H9 (cell line): ENCODE measurements around the gene ZNF593. TPM values are rescaled to one million over a fixed set of nuclear protein-coding genes. Genes with fewer than 3 reads are reported as not detected.

Experiments used
- DNase-seq: peaks from one replicate; pipeline ENCODE4 v3.0.0-alpha.2; 2017
- H2AFZ ChIP-seq: one replicate; pipeline ENCODE4 v1.6.1; 2013; ENCODE audit warnings: mild to moderate bottlenecking, low read length, control low read depth, moderate library complexity
- H2AK5ac ChIP-seq: 2 replicates; pipeline ENCODE4 v1.6.1; 2013; ENCODE audit warnings: low read length, control low read depth, mixed read lengths; ENCODE audit not compliant: insufficient read length
- H2BK120ac ChIP-seq: one replicate; pipeline ENCODE4 v1.6.1; 2013; ENCODE audit warnings: low read depth, mild to moderate bottlenecking, low read length, control low read depth, inconsistent platforms; ENCODE audit not compliant: poor library complexity, severe bottlenecking
- H2BK12ac ChIP-seq: 2 replicates; pipeline ENCODE4 v1.6.1; 2013; ENCODE audit warnings: low read length, control low read depth, mixed read lengths, low read depth; ENCODE audit not compliant: insufficient read length
- H2BK15ac ChIP-seq: 2 replicates; pipeline ENCODE4 v1.6.1; 2013; ENCODE audit warnings: low read depth, low read length, control low read depth
- H2BK20ac ChIP-seq: one replicate; pipeline ENCODE4 v1.6.1; 2013; ENCODE audit warnings: low read depth, mild to moderate bottlenecking, low read length, control low read depth, inconsistent platforms; ENCODE audit not compliant: poor library complexity, severe bottlenecking
- H2BK5ac ChIP-seq: 2 replicates; pipeline ENCODE4 v1.6.1; 2013; ENCODE audit warnings: low read length, control low read depth, mixed read lengths; ENCODE audit not compliant: insufficient read length
- H3K14ac ChIP-seq: 2 replicates; pipeline ENCODE4 v1.6.1; 2013; ENCODE audit warnings: low read length, control low read depth; ENCODE audit not compliant: insufficient read depth
- H3K18ac ChIP-seq: 2 replicates; pipeline ENCODE4 v1.6.1; 2013; ENCODE audit warnings: low read depth, mild to moderate bottlenecking, mixed read lengths, low read length, control low read depth; ENCODE audit not compliant: insufficient read length
- H3K23ac ChIP-seq: 2 replicates; pipeline ENCODE4 v1.6.1; 2013; ENCODE audit warnings: low read length, control low read depth, mixed read lengths, low read depth; ENCODE audit not compliant: insufficient read length
- H3K23me2 ChIP-seq: 2 replicates; pipeline ENCODE4 v1.6.1; 2013; ENCODE audit warnings: low read depth, mild to moderate bottlenecking, mixed read lengths, low read length, control low read depth; ENCODE audit not compliant: insufficient read length, poor library complexity, severe bottlenecking
- H3K27ac ChIP-seq: 2 replicates; pipeline ENCODE4 v1.5.1; 2013; ENCODE audit warnings: low read length, control low read depth, mixed read lengths, low read depth; ENCODE audit not compliant: insufficient read length
- H3K27me3 ChIP-seq: 2 replicates; pipeline ENCODE4 v1.6.1; 2013; ENCODE audit warnings: low read length, control low read depth, inconsistent platforms; ENCODE audit not compliant: insufficient read depth
- H3K4ac ChIP-seq: 2 replicates; pipeline ENCODE4 v1.6.1; 2013; ENCODE audit warnings: low read depth, mild to moderate bottlenecking, control low read depth, inconsistent platforms, low read length, moderate library complexity
- H3K4me1 ChIP-seq: 2 replicates; pipeline ENCODE4 v1.6.1; 2013; ENCODE audit warnings: low read length, control low read depth, inconsistent platforms; ENCODE audit not compliant: insufficient read depth
- H3K4me2 ChIP-seq: 2 replicates; pipeline ENCODE4 v1.6.1; 2013; ENCODE audit warnings: low read length, control low read depth, mixed read lengths; ENCODE audit not compliant: insufficient read length, insufficient read depth
- H3K56ac ChIP-seq: 2 replicates; pipeline ENCODE4 v1.6.1; 2013; ENCODE audit warnings: low read depth, mild to moderate bottlenecking, mixed read lengths, low read length, control low read depth; ENCODE audit not compliant: insufficient read length
- H3K79me1 ChIP-seq: 2 replicates; pipeline ENCODE4 v1.6.1; 2013; ENCODE audit warnings: low read depth, mild to moderate bottlenecking, moderate library complexity, low read length, control low read depth, inconsistent platforms; ENCODE audit not compliant: insufficient read depth, poor library complexity, severe bottlenecking
- H3K79me2 ChIP-seq: 2 replicates; pipeline ENCODE4 v1.6.1; 2013; ENCODE audit warnings: low read length, control low read depth, inconsistent platforms; ENCODE audit not compliant: insufficient read depth
- H3K9ac ChIP-seq: 2 replicates; pipeline ENCODE4 v1.6.1; 2013; ENCODE audit warnings: low read length, control low read depth, mixed read lengths; ENCODE audit not compliant: insufficient read length; ENCODE audit errors: extremely low read depth
- H3K9me3 ChIP-seq: one replicate; pipeline ENCODE4 v1.6.1; 2013; ENCODE audit warnings: low read depth, low read length, inconsistent platforms; ENCODE audit not compliant: control insufficient read depth
- H3T11ph ChIP-seq: one replicate; pipeline ENCODE4 v1.6.1; 2013; ENCODE audit warnings: mild to moderate bottlenecking, low read length, control low read depth, inconsistent platforms
- H4K20me1 ChIP-seq: one replicate; pipeline ENCODE4 v1.6.1; 2013; ENCODE audit not compliant: control insufficient read depth, insufficient read length, insufficient read depth
- H4K5ac ChIP-seq: 2 replicates; pipeline ENCODE4 v1.6.1; 2013; ENCODE audit warnings: low read depth, mild to moderate bottlenecking, mixed read lengths, low read length, control low read depth; ENCODE audit not compliant: insufficient read length
- H4K8ac ChIP-seq: replicated peaks from 2 replicates; pipeline ENCODE4 v1.6.1; 2013; ENCODE audit warnings: low read length, control low read depth, mixed read lengths, low read depth; ENCODE audit not compliant: insufficient read length
- H4K91ac ChIP-seq: 2 replicates; pipeline ENCODE4 v1.6.1; 2013; ENCODE audit warnings: low read depth, mild to moderate bottlenecking, moderate library complexity, mixed read lengths, low read length, control low read depth; ENCODE audit not compliant: insufficient read length
- H3K27ac Mint-ChIP-seq, 3 experiments: 2 replicates in 2 of 3; 3 replicates in 1 of 3; pipeline ENCODE4 v1.8.0; 2020 to 2021; ENCODE audit warnings: mixed read lengths in 3 of 3, mild to moderate bottlenecking in 1 of 3, moderate library complexity in 1 of 3
- H3K27me3 Mint-ChIP-seq: 2 replicates; pipeline ENCODE4 v1.8.0; 2021; ENCODE audit warnings: low read depth, mild to moderate bottlenecking, moderate library complexity, mixed read lengths
- H3K36me3 Mint-ChIP-seq, 3 experiments: 2 replicates in 2 of 3; 3 replicates in 1 of 3; pipeline ENCODE4 v1.8.0; 2020 to 2021; ENCODE audit warnings: low read depth in 3 of 3, mixed read lengths in 3 of 3; ENCODE audit not compliant: insufficient read depth in 1 of 3
- H3K4me1 Mint-ChIP-seq, 2 experiments: 2 replicates each; pipeline ENCODE4 v1.8.0; 2020; ENCODE audit warnings: mixed read lengths in 2 of 2
- H3K4me3 Mint-ChIP-seq, 2 experiments: 2 replicates in 1 of 2; 3 replicates in 1 of 2; pipeline ENCODE4 v1.8.0; 2020 to 2021; ENCODE audit warnings: mild to moderate bottlenecking in 2 of 2, mixed read lengths in 2 of 2, moderate library complexity in 1 of 2
- H3K9me3 Mint-ChIP-seq, 2 experiments: 2 replicates in 1 of 2; 3 replicates in 1 of 2; pipeline ENCODE4 v1.8.0; 2020; ENCODE audit warnings: mild to moderate bottlenecking in 2 of 2, mixed read lengths in 2 of 2, moderate library complexity in 1 of 2
- WGBS: extraction: QIAGEN DNeasy Blood & Tissue Kit; methylation state at CpG from one replicate; pipeline ENCODE4 v1.1.7; 2013; ENCODE audit warnings: missing lambda C conversion rate, low lambda C conversion rate, mixed read lengths; ENCODE audit not compliant: insufficient read length; ENCODE audit errors: extremely low coverage; 5-methylcytosine and 5-hydroxymethylcytosine counted together
- total RNA-seq: library from RNA; stranded (reverse); gene quantifications from 2 replicates; pipeline ENCODE4 v1.2.1, GENCODE V29; 2021
- TF ChIP-seq, protein P1 (sequence below): fragments of 200-600 bp; sonication (generic); conservative IDR thresholded peaks from 3 replicates; pipeline ENCODE4 v1.8.0; 2021; ENCODE audit warnings: antibody characterized with exemption, mild to moderate bottlenecking

Gene ZNF593
- total RNA-seq, 1 experiment from 2014 or later: 48.2 TPM

DNA sequence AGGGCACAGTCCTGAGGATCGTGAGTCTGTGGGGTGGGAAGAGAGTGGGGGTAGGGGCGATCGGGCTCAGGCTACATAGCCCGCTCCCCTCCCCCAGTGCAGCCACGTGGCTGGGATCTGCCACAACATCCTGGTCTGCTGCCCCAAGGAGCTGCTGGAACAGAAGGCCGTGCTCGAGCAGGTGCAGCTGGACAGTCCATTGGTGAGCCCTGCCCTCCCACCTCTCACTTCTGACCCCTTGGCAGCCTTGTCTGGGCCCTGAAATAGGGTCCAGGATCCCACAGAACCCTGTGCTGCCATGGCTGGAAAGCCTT, 12.6 kb downstream of the ZNF593 start:
- Histone ChIP-seq H3K23ac (no peak overlapping the region), H3K14ac (no peak overlapping the region), H3K4ac (no peak overlapping the region), H3K56ac (no peak overlapping the region), H3K9me3 (no peaks in the 10 kb centered on the region), H2BK5ac (no peak overlapping the region), H2AK5ac (no peak overlapping the region), H3K23me2 (no peaks in the 10 kb centered on the region), H3K79me2 (no peaks in the 10 kb centered on the region), H2AFZ (no peak overlapping the region), H3K27ac (no peak overlapping the region), H3T11ph (no peak overlapping the region), H2BK120ac (no peak overlapping the region), H4K5ac (no peak overlapping the region), H3K4me2 (no peak overlapping the region), H2BK12ac (no peak overlapping the region), H3K18ac (no peak overlapping the region), H3K79me1 (no peaks in the 10 kb centered on the region), H4K20me1 (no peaks in the 10 kb centered on the region), H4K91ac (no peak overlapping the region), H3K4me1 (no peaks in the 10 kb centered on the region), H2BK20ac (no peak overlapping the region), H4K8ac (no peak overlapping the region), H3K9ac (no peak overlapping the region), H3K27me3 (no peaks in the 10 kb centered on the region), H2BK15ac (no peak overlapping the region)
- Mint-ChIP-seq H3K4me3 (no peak overlapping the region), H3K4me1 (peaks cover 2 to 10% of the 10 kb centered on the region in 2 experiments; a peak in 3 of 4 replicates), H3K27ac (no peak overlapping the region), H3K9me3 (no peaks in the 10 kb centered on the region), H3K36me3 (peaks cover 0 to 37% (median 20%) of the 10 kb centered on the region in 3 experiments; a peak in 4 of 7 replicates), H3K27me3 (no peaks in the 10 kb centered on the region)
- no CpG with 5 or more reads among the region's 7 CpGs for WGBS
- TF ChIP-seq, protein P1, sequence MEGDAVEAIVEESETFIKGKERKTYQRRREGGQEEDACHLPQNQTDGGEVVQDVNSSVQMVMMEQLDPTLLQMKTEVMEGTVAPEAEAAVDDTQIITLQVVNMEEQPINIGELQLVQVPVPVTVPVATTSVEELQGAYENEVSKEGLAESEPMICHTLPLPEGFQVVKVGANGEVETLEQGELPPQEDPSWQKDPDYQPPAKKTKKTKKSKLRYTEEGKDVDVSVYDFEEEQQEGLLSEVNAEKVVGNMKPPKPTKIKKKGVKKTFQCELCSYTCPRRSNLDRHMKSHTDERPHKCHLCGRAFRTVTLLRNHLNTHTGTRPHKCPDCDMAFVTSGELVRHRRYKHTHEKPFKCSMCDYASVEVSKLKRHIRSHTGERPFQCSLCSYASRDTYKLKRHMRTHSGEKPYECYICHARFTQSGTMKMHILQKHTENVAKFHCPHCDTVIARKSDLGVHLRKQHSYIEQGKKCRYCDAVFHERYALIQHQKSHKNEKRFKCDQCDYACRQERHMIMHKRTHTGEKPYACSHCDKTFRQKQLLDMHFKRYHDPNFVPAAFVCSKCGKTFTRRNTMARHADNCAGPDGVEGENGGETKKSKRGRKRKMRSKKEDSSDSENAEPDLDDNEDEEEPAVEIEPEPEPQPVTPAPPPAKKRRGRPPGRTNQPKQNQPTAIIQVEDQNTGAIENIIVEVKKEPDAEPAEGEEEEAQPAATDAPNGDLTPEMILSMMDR: no peak
- DNase-seq: no peak
